ENCODE results near the gene TAS2R60.
A peak's percentile ranks its signal among the peaks of the same experiment; 100 is the strongest.
"Not testable (repeated sequence)": the region's sequence is repeated elsewhere in the genome, so short reads cannot be mapped to it uniquely, and the experiment has no call there.

Gene TAS2R60

DNA sequence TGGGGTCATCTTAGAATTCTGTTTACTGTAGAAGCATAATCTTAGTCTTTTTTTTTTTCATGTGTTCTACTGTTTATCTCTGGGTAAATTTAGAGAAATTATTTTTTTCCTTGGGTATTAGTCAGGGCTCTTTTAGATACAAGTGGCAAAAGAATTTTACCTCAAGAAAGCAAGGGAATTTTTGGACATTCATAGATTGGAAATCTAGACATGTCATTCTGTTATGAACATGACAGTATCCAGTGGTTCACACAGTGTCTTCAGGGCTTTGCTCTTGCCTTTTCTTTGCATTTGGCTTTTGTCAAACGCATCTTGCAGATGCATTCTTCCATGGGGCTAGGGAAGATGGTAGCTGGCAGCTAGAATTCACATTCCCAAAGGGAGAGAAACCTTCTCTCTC lies 20.7 kb downstream of the TAS2R60 start:
- no peak for DNase-seq (ENCODE audit: low read depth)
- TF ChIP-seq, protein P1, sequence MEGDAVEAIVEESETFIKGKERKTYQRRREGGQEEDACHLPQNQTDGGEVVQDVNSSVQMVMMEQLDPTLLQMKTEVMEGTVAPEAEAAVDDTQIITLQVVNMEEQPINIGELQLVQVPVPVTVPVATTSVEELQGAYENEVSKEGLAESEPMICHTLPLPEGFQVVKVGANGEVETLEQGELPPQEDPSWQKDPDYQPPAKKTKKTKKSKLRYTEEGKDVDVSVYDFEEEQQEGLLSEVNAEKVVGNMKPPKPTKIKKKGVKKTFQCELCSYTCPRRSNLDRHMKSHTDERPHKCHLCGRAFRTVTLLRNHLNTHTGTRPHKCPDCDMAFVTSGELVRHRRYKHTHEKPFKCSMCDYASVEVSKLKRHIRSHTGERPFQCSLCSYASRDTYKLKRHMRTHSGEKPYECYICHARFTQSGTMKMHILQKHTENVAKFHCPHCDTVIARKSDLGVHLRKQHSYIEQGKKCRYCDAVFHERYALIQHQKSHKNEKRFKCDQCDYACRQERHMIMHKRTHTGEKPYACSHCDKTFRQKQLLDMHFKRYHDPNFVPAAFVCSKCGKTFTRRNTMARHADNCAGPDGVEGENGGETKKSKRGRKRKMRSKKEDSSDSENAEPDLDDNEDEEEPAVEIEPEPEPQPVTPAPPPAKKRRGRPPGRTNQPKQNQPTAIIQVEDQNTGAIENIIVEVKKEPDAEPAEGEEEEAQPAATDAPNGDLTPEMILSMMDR (IDR thresholded peaks at IDR 0.05; ENCODE audit: low read depth, low read length) = no peak
- no peak for TF ChIP-seq MYC (IDR thresholded peaks at IDR 0.05; ENCODE audit: low read depth, low read length)
- TF ChIP-seq, protein P2, sequence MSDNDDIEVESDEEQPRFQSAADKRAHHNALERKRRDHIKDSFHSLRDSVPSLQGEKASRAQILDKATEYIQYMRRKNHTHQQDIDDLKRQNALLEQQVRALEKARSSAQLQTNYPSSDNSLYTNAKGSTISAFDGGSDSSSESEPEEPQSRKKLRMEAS (IDR thresholded peaks at IDR 0.05; ENCODE audit: low read depth, low read length) = no peak
- no peak for TF ChIP-seq POLR2A (IDR thresholded peaks at IDR 0.05; ENCODE audit: extremely low read depth, insufficient read length)
- H3K4me3 ChIP-seq (ENCODE audit: low read depth, low read length) = no peak overlapping the region

DNA sequence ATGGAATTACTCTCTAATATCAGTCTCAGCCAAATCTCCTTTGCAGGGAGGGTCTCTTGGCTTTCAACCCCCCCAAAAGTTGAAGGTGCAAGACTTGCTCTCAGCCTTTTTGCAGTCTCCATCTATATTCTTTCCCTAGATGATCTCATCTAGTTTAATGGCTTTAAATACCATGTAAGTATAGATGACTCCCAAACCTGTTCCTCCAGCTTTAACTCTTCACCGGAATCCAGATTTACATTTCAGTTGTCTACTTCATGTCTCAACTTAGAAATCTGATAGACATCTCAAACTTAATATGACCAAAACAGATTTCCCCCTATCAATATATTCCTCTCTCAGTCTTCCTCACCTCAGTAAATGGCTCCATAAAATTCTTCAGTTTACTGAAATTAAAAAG lies 24.5 kb downstream of the TAS2R60 start:
- no peak overlapping the region for H3K4me3 ChIP-seq (ENCODE audit: low read depth, low read length)
- no peak for DNase-seq (ENCODE audit: low read depth)
- no peak for TF ChIP-seq POLR2A (IDR thresholded peaks at IDR 0.05; ENCODE audit: extremely low read depth, insufficient read length)
- TF ChIP-seq, protein P2 (IDR thresholded peaks at IDR 0.05; ENCODE audit: low read depth, low read length) = no peak
- no peak for TF ChIP-seq MYC (IDR thresholded peaks at IDR 0.05; ENCODE audit: low read depth, low read length)
- TF ChIP-seq, protein P1 (IDR thresholded peaks at IDR 0.05; ENCODE audit: low read depth, low read length) = no peak

DNA sequence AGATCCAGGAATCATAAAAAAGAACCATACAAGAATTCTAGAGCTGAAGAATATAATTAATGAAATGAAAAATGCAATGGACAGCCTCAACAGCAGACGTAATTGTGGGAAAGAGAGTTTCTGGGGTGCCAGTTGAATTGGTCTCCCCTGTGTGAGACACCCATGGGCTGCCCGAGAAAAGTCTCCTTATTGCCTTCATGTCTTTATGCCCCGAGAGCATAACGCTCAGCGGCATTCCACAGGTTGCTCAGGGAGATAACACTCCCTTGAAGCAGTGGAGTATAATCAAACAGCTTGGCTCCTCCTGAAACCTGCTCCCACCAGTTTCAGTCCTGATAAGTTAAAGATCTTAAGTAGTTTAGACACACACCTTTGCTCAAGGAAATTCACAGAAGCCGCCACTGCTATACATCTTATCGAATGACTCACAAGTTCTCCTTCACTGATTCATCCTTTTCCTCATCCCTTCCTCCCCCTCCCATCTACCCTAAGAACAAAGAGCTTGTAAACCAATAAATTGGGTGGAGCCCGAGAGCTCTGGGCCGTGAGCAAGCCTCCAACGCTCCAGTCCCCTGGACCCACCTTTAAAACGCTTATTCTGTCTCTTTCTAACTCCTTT lies 28.9 kb downstream of the TAS2R60 start:
- not testable (repeated sequence) for H3K4me3 ChIP-seq (ENCODE audit: low read depth, low read length); DNase-seq (ENCODE audit: low read depth)

GRCh38 chr7:143477501-143478150 lies 34.4 kb downstream of the TAS2R60 start, which contains the start of gene TAS2R41:
Gene TAS2R41 (plus strand): TSS chr7:143477873. CDS start chr7:143477873, 0 bp downstream.
- no peak within 1 kb of the TSS for H3K4me3 ChIP-seq (ENCODE audit: low read depth, low read length)
- TF ChIP-seq MYC (IDR thresholded peaks at IDR 0.05; ENCODE audit: low read depth, low read length) (no peak), POLR2A (IDR thresholded peaks at IDR 0.05; ENCODE audit: extremely low read depth, insufficient read length) (no peak)
- TF ChIP-seq, protein P1 (IDR thresholded peaks at IDR 0.05; ENCODE audit: low read depth, low read length) = no peak
- TF ChIP-seq, protein P2 (IDR thresholded peaks at IDR 0.05; ENCODE audit: low read depth, low read length) = no peak
- DNase-seq (ENCODE audit: low read depth) = no peak

- H3K4me3 ChIP-seq (ENCODE audit: low read depth, low read length) = no peak overlapping the region
- no peak for TF ChIP-seq POLR2A (IDR thresholded peaks at IDR 0.05; ENCODE audit: extremely low read depth, insufficient read length)
- TF ChIP-seq, protein P2 (IDR thresholded peaks at IDR 0.05; ENCODE audit: low read depth, low read length) = no peak
- TF ChIP-seq, protein P1 (IDR thresholded peaks at IDR 0.05; ENCODE audit: low read depth, low read length) = no peak
- TF ChIP-seq MYC (IDR thresholded peaks at IDR 0.05; ENCODE audit: low read depth, low read length) = no peak
- DNase-seq (ENCODE audit: low read depth) = no peak
Measured at GRCh38 chr7:143479055-143479766, 36.0 kb downstream of the TAS2R60 start.

DNA sequence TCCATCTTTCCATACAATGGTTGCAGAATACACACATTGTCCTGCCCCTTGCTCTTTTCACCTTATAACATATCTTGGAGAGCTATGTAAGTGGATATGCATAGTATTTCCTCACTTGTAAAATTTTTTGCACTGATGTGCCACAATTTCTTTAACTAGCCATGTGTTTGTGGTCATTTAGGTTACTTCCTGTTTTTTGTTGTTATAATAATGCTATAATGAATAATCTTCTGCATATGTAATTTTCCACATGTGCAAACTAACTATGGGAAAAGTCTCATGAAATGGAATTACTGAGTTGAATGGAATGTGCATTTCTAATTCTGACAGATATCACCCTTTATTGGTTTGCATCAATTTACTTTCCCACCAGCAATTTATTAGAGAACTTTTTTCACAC lies 37.2 kb downstream of the TAS2R60 start:
- no peak overlapping the region for H3K4me3 ChIP-seq (ENCODE audit: low read depth, low read length)
- peak; percentile 52 for DNase-seq (ENCODE audit: low read depth)
- TF ChIP-seq, protein P2 (IDR thresholded peaks at IDR 0.05; ENCODE audit: low read depth, low read length) = no peak
- TF ChIP-seq MYC (IDR thresholded peaks at IDR 0.05; ENCODE audit: low read depth, low read length) (no peak), POLR2A (IDR thresholded peaks at IDR 0.05; ENCODE audit: extremely low read depth, insufficient read length) (no peak)
- TF ChIP-seq, protein P1 (IDR thresholded peaks at IDR 0.05; ENCODE audit: low read depth, low read length) = no peak
